C1 segment of cervical spinal cord (tissue), 14 donors: ENCODE data around the gene PDIA2.
"Not testable (repeated sequence)": the region's sequence is repeated elsewhere in the genome, so short reads cannot be mapped to it uniquely, and the experiment has no call there.

Experiments
- DNase-seq, 14 donors: peaks; one replicate each; lab custom pipeline; 2025; lab: John Stamatoyannopoulos, UW

Gene PDIA2

DNA sequence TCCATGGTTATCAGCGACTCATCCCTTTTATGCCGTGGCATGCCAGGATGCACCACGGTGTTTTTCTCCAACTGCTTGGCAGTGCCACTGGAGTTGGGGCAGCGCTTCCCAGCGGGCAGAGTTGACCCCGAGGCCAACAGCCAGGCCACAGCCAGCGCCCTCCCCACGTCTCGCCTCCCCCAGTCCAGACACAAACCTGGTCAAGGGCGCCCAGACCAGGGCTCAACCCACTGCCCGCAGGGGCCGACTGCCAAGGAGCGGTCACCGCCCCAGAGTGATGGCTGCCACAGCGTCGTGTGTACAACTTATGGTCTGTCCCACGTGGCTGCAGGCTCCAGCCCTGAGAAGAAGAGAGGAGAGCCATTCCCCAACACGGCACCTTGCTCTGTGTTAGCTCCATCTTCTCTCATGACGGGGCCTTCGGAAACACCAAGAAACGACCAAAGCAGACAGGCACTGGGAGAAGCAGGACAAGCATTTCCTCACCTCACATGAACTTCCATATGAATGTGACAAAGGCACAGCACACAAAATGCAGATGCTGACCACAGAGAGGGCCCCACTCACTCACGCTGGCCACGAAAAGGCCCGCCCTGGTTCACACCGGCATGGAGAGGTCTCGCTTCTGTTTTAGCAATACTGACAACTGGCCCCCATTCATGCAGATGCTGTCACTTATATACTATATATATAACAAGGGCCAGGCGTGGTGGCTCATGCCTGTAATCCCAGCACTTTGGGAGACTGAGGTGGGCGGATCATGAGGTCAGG is 42.6 kb downstream of the PDIA2 start:
- no peak for DNase-seq

DNA sequence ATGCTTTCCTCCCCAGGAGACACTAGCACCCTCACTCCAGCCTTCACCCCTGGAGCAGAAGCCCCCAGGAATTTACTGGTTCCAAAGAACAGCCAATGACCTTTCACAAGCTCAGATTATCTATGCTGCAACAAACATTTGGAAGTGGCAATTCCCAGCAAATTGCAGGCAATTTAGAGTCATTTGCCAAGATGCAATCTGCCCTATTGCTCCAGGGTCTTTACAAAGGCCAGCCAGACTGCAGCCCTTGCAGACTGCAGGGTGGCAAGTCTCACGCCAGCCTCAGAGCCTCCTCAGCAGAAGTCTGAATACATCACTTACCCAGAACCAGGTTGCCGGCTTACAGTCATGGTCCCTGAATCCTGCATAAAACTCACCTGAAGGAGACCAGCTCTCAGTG is 47.8 kb downstream of the PDIA2 start:
- no peak for DNase-seq

GRCh38 chr16:331181-331814 is 48.3 kb downstream of the PDIA2 start:
- not testable (repeated sequence) for DNase-seq

- DNase-seq: no peak
These were observed 50.6 kb downstream of the PDIA2 start for GRCh38 chr16:333406-334094.

GRCh38 chr16:334164-334832 is 51.3 kb downstream of the PDIA2 start:
- DNase-seq: not testable (repeated sequence)

GRCh38 chr16:334861-335632 is 52.1 kb downstream of the PDIA2 start:
- DNase-seq: not testable (repeated sequence)

GRCh38 chr16:336269-336668 is 53.3 kb downstream of the PDIA2 start:
- DNase-seq: no peak
